K562 (cell line): ENCODE measurements around the gene NDUFC2. TPM values are rescaled to one million over a fixed set of nuclear protein-coding genes. Genes with fewer than 3 reads are reported as not detected.

Experiments
- ATF3 ChIP-seq, 2 experiments: fragments of 450-650 bp in 1 of 2; sonication (generic) in 1 of 2; formaldehyde crosslinking in 1 of 2; IDR thresholded peaks in 1 of 2; conservative IDR thresholded peaks in 1 of 2; 2 replicates each; pipeline versions ENCODE4 v1.6.1 to v1.8.1; 2016 to 2023; ENCODE audit warnings: mild to moderate bottlenecking in 2 of 2, moderate library complexity in 2 of 2, inconsistent platforms in 1 of 2, missing genetic modification reagents in 1 of 2
- ELF2 ChIP-seq: fragments of 250-450 bp; sonication (Bioruptor Pico); IDR thresholded peaks from 2 replicates; pipeline ENCODE4 v1.5.0; 2021; ENCODE audit warnings: mild to moderate bottlenecking
- IRF1 ChIP-seq: sonication (generic); formaldehyde crosslinking; IDR thresholded peaks from 2 replicates; pipeline ENCODE4 v1.8.0; 2022; ENCODE audit warnings: missing genetic modification reagents, mild to moderate bottlenecking, borderline replicate concordance
- KDM5B ChIP-seq: fragments of 200-600 bp; sonication (generic); IDR thresholded peaks from 2 replicates; pipeline ENCODE4 v1.6.1; 2012; ENCODE audit warnings: low read depth, mild to moderate bottlenecking, moderate library complexity, low read length, control low read depth, inconsistent platforms; ENCODE audit not compliant: insufficient replicate concordance
- MAFF ChIP-seq: IDR thresholded peaks from 2 replicates; pipeline ENCODE4 v1.6.1; 2012; ENCODE audit warnings: low read length, improper control_type of control experiment
- MLX ChIP-seq, 2 experiments: fragments of 450-650 bp in 1 of 2; sonication (generic) in 1 of 2; formaldehyde crosslinking; conservative IDR thresholded peaks; 2 replicates each; pipeline versions ENCODE4 v1.4.0 to v1.8.1; 2020 to 2022; ENCODE audit warnings: mild to moderate bottlenecking in 1 of 2, missing genetic modification reagents in 1 of 2
- PBX2 ChIP-seq, 2 experiments: IDR thresholded peaks in 1 of 2; conservative IDR thresholded peaks in 1 of 2; 2 replicates each; pipeline ENCODE4 v1.6.1; 2016; ENCODE audit warnings: low read depth in 2 of 2, mild to moderate bottlenecking in 1 of 2, missing compliant biosample characterization in 1 of 2, missing genetic modification characterization in 1 of 2, moderate library complexity in 1 of 2
- SMARCC2 ChIP-seq: fragments of 450-650 bp; IDR thresholded peaks from 2 replicates; pipeline ENCODE4 v1.6.1; 2017; ENCODE audit warnings: antibody characterized with exemption, moderate library complexity, mild to moderate bottlenecking, low read depth
- SMARCE1 ChIP-seq: fragments of 450-650 bp; IDR thresholded peaks from 2 replicates; pipeline ENCODE4 v1.7.1; 2016; ENCODE audit warnings: mild to moderate bottlenecking
- SMC3 ChIP-seq: conservative IDR thresholded peaks from 2 replicates; pipeline ENCODE4 v1.6.1; 2011; ENCODE audit warnings: low read depth, low read length, improper control_type of control experiment; ENCODE audit not compliant: insufficient read depth
- SOX6 ChIP-seq: fragments of 450-650 bp; IDR thresholded peaks from 2 replicates; pipeline ENCODE4 v1.6.1; 2014; ENCODE audit warnings: mild to moderate bottlenecking
- TRIM28 ChIP-seq: fragments of 450-650 bp; IDR thresholded peaks from 2 replicates; pipeline ENCODE4 v1.6.1; 2017
- ZBTB11 ChIP-seq, 3 experiments: fragments of 200-800 bp in 1 of 3; fragments of 250-450 bp in 1 of 3; fragments of 450-650 bp in 1 of 3; sonication (Bioruptor Pico) in 1 of 3; sonication (Bioruptor generic) in 1 of 3; formaldehyde crosslinking in 1 of 3; IDR thresholded peaks; 2 replicates each; pipeline versions ENCODE4 v1.6.1 to v1.8.0; 2016 to 2022; ENCODE audit warnings: mild to moderate bottlenecking in 2 of 3, missing genetic modification characterization in 2 of 3, missing compliant biosample characterization in 1 of 3, moderate library complexity in 1 of 3
- ZBTB17 ChIP-seq: fragments of 450-650 bp; formaldehyde crosslinking; IDR thresholded peaks from 2 replicates; pipeline ENCODE4 v1.4.0; 2020; ENCODE audit warnings: mild to moderate bottlenecking
- ZFP36 ChIP-seq: fragments of 150-350 bp; IDR thresholded peaks from 2 replicates; pipeline ENCODE4 v1.6.1; 2018; ENCODE audit warnings: low read length, low read depth; ENCODE audit not compliant: partially characterized antibody
- polyA plus RNA-seq, 8 experiments: library from polyadenylated mRNA; depleted of rRNA in 4 of 8; stranded (reverse) in 5 of 8; unstranded in 3 of 8; fragments of >200 nt; fragmentation: Nextera tagmentation in 2 of 8; fragmentation: Illumina TruSeq in 1 of 8; extraction: Ambion mirVana in 2 of 8; extraction: Trizol in 1 of 8; gene quantifications; 2 replicates each; pipeline versions ENCODE4 v1.2.1 to v1.2.3, GENCODE V29; 2011 to 2014; ENCODE audit warnings: inconsistent platforms in 1 of 8, missing spikeins in 1 of 8
- total RNA-seq, 7 experiments: library from RNA; depleted of rRNA in 6 of 7; stranded (reverse); fragments of >200 nt in 6 of 7; fragmentation: Illumina TruSeq in 2 of 7; extraction: Trizol in 2 of 7; gene quantifications; 2 replicates each; pipeline versions ENCODE4 v1.2.1 to v1.2.3, GENCODE V29; 2011 to 2021; ENCODE audit warnings: low replicate concordance in 1 of 7

Gene NDUFC2
- total and polyA plus RNA-seq, 9 of the 15 experiments (the other 6 are each of a cell fraction or from before 2014, with no cell fraction given): 168 to 1,119 (median 442) TPM

GRCh38 chr11:78050964-78051831 is 28.5 kb downstream of the NDUFC2 start (continued):
- no peak for TF ChIP-seq ZBTB11 (CRISPR knock-in tag; IDR thresholded peaks at IDR 0.05)
- no peak for TF ChIP-seq MLX (CRISPR knock-in tag; conservative IDR thresholded peaks at IDR 0.05)
- TF ChIP-seq SOX6: no peak
- peak; percentile 87 for TF ChIP-seq ATF3 (IDR thresholded peaks at IDR 0.05)
- TF ChIP-seq ATF3 (CRISPR knock-in tag; conservative IDR thresholded peaks at IDR 0.05): no peak
- TF ChIP-seq TRIM28: no peak
- TF ChIP-seq ZBTB17 (CRISPR knock-in tag): no peak
- no peak for TF ChIP-seq SMC3
- TF ChIP-seq SMARCC2: 0 out of 2 replicates have a peak, but pooled peaks have one; percentile 33
- no peak for TF ChIP-seq ZFP36
- TF ChIP-seq SMARCE1: peak; percentile 60
- no peak for TF ChIP-seq IRF1 (CRISPR knock-in tag)
- no peak for TF ChIP-seq PBX2 (CRISPR knock-in tag; IDR thresholded peaks at IDR 0.05; ENCODE audit: low read depth)
- TF ChIP-seq PBX2 (tag; conservative IDR thresholded peaks at IDR 0.05; ENCODE audit: low read depth): no peak
- TF ChIP-seq KDM5B: peak; percentile 59
- TF ChIP-seq ELF2 (CRISPR knock-in tag): no peak
- no peak for TF ChIP-seq MAFF
